GM12864 (cell line): ENCODE measurements around the gene SORL1.
A peak's percentile ranks its signal among the peaks of the same experiment; 100 is the strongest.
"Not testable (repeated sequence)": the region's sequence is repeated elsewhere in the genome, so short reads cannot be mapped to it uniquely, and the experiment has no call there.

Experiments
- DNase-seq: peaks from one replicate; pipeline ENCODE4 v3.0.0-alpha.2; 2011; ENCODE audit warnings: low read depth
- H3K4me3 ChIP-seq: 2 replicates; pipeline ENCODE4 v1.5.1; 2011; ENCODE audit warnings: mild to moderate bottlenecking, low read depth, low read length, control low read depth
- TF ChIP-seq, protein P1 (sequence below): IDR thresholded peaks from 2 replicates; pipeline ENCODE4 v1.5.1; 2011; ENCODE audit warnings: low read depth, mild to moderate bottlenecking, moderate library complexity, low read length, control low read depth, inconsistent platforms; ENCODE audit errors: missing control alignments

Gene SORL1

DNA sequence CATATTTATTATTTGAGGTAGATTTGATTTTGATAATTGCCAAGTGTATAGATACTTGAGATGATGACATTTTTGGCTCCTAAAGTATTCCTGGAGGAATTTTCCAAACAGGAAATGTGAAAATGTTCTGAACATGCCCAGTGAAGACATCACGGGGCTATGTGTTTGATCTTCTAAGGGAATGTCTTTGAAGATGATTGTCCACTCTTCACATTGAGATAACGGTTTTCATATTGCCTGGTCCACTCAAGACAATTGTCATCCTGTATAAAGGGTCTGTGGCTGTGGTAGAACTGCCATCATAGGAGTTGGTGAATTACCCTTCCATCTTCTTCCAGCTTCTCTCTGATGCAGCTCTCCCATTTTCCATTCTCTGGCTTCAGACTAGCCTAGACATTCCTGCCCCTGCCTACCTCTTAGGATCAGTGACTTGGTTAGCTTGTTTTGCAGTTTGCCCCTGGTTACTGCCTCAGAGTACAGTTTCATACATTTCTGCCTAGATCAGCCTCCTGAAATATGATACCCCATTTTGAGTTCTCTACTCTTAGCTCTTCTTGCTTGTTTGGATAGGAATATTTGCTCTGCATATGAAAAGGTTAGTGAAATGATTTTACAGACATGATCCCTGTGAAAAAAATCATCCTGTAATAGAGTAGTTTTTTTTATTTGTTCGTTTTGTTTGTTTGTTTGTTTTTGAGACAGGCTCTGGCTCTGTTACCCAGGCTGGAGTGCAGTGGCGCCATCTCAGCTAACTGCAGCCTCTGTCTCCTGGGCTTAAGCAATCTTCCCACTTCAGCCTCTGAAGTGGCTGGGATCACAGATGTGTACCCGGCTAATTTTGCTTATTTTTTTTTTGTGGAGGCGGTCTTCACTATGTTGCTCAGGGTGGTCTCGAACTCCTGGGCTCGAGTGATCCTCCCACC, 112.0 kb downstream of the SORL1 start:
- no peak for DNase-seq
- TF ChIP-seq, protein P1, sequence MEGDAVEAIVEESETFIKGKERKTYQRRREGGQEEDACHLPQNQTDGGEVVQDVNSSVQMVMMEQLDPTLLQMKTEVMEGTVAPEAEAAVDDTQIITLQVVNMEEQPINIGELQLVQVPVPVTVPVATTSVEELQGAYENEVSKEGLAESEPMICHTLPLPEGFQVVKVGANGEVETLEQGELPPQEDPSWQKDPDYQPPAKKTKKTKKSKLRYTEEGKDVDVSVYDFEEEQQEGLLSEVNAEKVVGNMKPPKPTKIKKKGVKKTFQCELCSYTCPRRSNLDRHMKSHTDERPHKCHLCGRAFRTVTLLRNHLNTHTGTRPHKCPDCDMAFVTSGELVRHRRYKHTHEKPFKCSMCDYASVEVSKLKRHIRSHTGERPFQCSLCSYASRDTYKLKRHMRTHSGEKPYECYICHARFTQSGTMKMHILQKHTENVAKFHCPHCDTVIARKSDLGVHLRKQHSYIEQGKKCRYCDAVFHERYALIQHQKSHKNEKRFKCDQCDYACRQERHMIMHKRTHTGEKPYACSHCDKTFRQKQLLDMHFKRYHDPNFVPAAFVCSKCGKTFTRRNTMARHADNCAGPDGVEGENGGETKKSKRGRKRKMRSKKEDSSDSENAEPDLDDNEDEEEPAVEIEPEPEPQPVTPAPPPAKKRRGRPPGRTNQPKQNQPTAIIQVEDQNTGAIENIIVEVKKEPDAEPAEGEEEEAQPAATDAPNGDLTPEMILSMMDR, result no peak
- no peak overlapping the region for H3K4me3 ChIP-seq

DNA sequence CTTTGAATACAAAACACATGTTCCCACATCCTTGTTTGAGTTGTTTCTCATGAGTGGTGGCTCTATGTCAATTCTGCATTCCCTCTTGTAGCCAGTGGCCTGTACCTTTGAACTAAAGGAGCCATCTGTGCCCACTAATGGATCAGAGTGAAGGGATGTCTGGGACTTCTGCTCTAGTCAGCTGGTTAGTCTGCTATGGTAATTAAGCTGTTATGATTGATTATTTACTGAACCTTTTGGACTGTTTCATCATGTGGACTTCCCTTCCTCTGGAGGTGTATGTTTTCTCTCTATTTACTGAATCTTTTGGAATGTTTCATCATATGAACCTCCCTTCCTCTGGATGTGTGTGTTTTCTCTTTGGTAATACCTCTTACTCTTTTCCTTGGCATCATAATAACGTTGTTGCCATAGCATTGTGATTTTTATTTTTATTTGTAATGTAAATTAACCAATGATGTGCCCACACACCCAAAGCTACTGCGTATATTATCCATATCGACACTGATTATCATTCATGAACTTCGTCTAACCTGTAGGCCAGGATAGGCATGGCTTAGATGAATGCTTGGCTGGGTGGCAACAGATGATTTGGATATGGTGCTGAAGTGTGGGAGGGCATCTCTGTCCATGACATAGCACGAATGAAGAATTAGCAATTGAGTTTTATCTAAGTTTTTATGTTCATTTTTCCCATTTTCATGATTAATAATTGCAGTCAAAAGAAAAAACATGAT, 113.0 kb downstream of the SORL1 start:
- TF ChIP-seq, protein P1, result no peak
- no peak for DNase-seq
- H3K4me3 ChIP-seq, result no peak overlapping the region

DNA sequence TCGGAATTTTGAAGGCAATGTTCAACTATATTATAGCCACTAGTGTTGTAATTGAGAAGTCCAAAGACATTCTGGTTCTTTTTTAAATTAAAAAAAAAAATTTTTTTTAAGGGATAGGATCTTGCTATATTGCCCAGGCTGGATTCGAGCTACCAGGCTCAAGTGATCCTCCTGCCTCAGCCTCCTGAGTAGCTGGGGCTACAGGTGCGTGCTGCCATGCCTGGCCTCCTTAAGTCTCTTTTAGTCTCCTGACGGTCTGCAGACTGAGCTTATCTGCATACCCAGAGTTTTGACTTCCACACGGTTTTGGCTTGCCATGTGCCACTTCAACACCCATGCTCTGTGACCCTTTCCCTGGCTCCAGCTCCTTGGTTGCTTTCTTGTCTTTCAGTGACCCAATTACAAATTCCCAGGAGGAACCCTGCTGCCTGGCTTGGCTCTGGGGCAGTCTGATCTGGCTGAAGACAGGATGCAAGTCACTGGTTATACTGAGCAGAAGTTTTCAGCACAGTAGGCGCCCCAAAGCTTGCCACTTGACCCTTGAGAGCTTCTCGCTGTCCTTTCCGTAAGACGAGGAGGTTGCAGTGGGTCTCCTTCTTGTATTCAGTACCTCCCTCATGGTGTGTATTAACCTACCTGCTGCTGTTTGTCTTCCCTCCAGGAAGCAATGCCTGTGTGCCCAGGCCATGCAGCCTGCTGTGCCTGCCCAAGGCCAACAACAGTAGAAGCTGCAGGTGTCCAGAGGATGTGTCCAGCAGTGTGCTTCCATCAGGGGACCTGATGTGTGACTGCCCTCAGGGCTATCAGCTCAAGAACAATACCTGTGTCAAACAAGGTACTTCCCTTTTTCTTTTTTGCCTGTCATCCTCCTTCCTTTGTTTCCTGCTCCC, 114.4 kb downstream of the SORL1 start:
- no peak overlapping the region for H3K4me3 ChIP-seq
- DNase-seq, result no peak
- TF ChIP-seq, protein P1, result no peak

DNA sequence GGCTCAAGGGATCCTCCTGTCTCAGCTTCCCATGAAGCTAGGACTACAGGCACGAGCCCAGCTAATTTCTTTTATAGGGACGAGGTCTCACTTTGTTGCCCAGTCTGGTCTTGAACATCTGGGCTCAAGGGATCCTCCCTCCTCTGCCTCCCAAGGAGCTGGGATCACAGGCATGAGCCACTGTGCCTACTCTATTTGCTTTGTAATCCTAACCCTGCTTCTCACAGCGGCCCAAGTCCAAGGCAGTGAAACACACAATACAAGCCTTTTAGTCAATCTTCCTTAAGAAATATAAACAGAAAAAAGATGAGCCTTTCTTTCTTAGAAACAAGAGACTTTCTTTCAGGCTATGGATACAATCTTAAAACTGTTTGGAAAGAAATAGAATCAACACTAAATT, 115.9 kb downstream of the SORL1 start:
- TF ChIP-seq, protein P1, result no peak
- no peak for DNase-seq
- H3K4me3 ChIP-seq, result no peak overlapping the region

DNA sequence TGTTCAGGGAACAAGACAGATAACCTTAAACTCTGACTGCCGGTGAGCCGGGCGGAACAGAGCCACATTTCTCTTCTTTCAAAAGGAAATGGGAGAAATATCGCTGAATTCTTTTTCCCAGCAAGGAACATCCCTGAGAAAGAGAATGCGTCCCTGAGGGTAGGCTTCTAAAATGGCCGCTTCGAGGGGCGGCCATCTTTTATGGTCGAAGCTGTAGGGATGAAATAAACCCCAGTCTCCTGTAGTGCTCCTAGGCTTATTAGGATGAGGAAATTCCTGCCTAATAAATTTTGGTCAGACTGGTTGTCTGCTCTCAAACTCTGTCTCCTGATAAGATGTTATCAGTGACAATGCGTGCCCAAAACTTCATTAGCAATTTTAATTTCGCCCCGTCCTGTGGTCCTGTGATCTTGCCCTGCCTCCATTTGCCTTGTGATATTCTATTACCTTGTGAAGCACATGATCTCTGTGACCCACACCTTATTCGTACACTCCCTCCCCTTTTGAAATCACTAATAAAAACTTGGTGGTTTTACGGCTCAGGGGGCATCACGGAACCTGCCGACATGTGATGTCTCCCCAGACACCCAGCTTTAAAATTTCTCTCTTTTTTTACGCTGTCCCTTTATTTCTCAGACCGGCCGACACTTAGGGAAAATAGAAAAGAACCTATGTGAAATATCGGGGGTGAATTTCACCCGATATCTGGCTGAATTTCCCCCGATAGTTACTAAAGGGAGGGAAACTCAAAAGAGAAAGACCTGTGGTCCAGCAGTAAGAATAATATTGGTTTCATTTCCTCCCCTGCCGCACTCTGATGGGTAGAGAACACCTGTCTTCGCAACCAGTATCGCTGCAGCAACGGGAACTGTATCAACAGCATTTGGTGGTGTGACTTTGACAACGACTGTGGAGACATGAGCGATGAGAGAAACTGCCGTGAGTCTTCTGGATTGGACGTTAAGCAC, 117.5 kb downstream of the SORL1 start:
- not testable (repeated sequence) for H3K4me3 ChIP-seq

DNA sequence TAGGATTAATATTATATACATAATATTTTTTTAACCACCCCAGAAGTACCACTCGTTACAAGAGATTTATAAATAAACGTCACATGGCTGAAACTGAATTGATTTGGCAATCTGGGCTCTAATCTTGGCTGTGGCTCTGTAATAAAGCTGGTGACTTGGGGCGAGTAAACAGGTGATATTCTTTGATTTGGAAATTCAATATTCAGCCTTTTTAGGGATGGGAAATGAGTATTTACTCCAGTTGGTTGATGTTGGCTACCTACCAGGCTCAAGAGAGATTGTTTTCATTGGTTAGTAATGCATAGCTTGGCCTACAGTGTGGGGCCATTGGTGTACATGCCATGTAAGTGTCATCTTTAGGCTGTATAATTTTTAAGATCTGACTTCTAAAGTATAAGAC, 118.3 kb downstream of the SORL1 start:
- H3K4me3 ChIP-seq, result no peak overlapping the region
- TF ChIP-seq, protein P1, result no peak
- no peak for DNase-seq

More for the DNA sequence above, 117.5 kb downstream of the SORL1 start:
- DNase-seq, result peak; percentile 97
